Sigmoid colon (tissue), 7 donors: Measurements from ENCODE around the gene NNT. TPM values are rescaled to one million over a fixed set of nuclear protein-coding genes. Genes with fewer than 3 reads are reported as not detected.
"Not testable (repeated sequence)": the region's sequence is repeated elsewhere in the genome, so short reads cannot be mapped to it uniquely, and the experiment has no call there.

Experiments
- DNase-seq: peaks from one replicate; pipeline ENCODE4 v3.0.0-alpha.2; 2019
- H3K27ac ChIP-seq, 4 donors: fragments of 200-600 bp; sonication (generic); one replicate each; pipeline ENCODE4 v1.5.1; 2016 to 2019; ENCODE audit warnings: mild to moderate bottlenecking in 1 of 4
- H3K27me3 ChIP-seq, 3 donors: fragments of 200-600 bp; sonication (generic); one replicate each; pipeline ENCODE4 v1.5.1; 2019; ENCODE audit warnings: mild to moderate bottlenecking in 1 of 3
- H3K36me3 ChIP-seq, 4 donors: fragments of 200-600 bp; sonication (generic); one replicate each; pipeline ENCODE4 v1.5.1; 2016 to 2019
- H3K4me1 ChIP-seq, 4 donors: fragments of 200-600 bp; sonication (generic); one replicate each; pipeline ENCODE4 v1.5.1; 2017 to 2019
- H3K4me3 ChIP-seq, 4 donors: fragments of 200-600 bp; sonication (generic); one replicate each; pipeline ENCODE4 v1.5.1; 2017 to 2019; ENCODE audit warnings: mild to moderate bottlenecking in 2 of 4, moderate library complexity in 1 of 4
- H3K9me3 ChIP-seq, 4 donors: fragments of 200-600 bp in 3 of 4; sonication (generic) in 3 of 4; one replicate each; pipeline versions ENCODE4 v1.5.1 to v1.6.1; 2013 to 2019
- CTCF ChIP-seq, 4 experiments: fragments of 450-650 bp in 3 of 4; fragments of 200-600 bp in 1 of 4; IDR thresholded peaks; one replicate each; pipeline ENCODE4 v1.5.1; 2016 to 2019; ENCODE audit warnings: antibody characterized with exemption in 4 of 4, mild to moderate bottlenecking in 3 of 4, moderate library complexity in 2 of 4
- EP300 ChIP-seq, 4 donors: sonication (generic); formaldehyde crosslinking; IDR thresholded peaks; one replicate each; pipeline ENCODE4 v1.6.1; 2017; ENCODE audit warnings: antibody characterized with exemption in 4 of 4
- POLR2A ChIP-seq, 2 donors: fragments of 450-650 bp; IDR thresholded peaks; one replicate each; pipeline ENCODE4 v1.6.1; 2016; ENCODE audit warnings: antibody characterized with exemption in 2 of 2, mild to moderate bottlenecking in 2 of 2, moderate library complexity in 2 of 2
- POLR2AphosphoS5 ChIP-seq, 4 donors: sonication (generic); formaldehyde crosslinking; IDR thresholded peaks; one replicate each; pipeline ENCODE4 v1.6.1; 2017; ENCODE audit warnings: antibody characterized with exemption in 4 of 4
- WGBS, 2 donors: extraction: QIAGEN DNeasy Blood & Tissue Kit; methylation state at CpG; one replicate each; pipeline ENCODE4 v1.1.7; 2013; 5-methylcytosine and 5-hydroxymethylcytosine counted together
- intact Hi-C: fragments of 100-400 bp; cut with DNase I; formaldehyde crosslinking; loops from one replicate; pipeline ENCODE4 v1.15.1; 2023
- polyA plus RNA-seq, 3 donors: library from polyadenylated mRNA; stranded (reverse); fragments of 200-250 nt; gene quantifications; one replicate each; pipeline ENCODE4 v1.2.3, GENCODE V29; 2013
- total RNA-seq, 4 donors: library from RNA; depleted of rRNA; stranded (reverse); fragments of >200 nt; gene quantifications; one replicate each; pipeline ENCODE4 v1.1.0, GENCODE V29; 2016
- donor health status: healthy with polysubstance abuse.
- donor health status: Bipolar disorder and iron deficiency.
- donor health status: healthy.

The NNT gene
- total and polyA plus RNA-seq, 7 donors, result 15.7 to 80.3 (median 48.5) TPM

GRCh38 chr5:43687275-43687674, 84.3 kb downstream of the NNT start:
- 75 to 83% methylated on average over 3 of the region's 3 CpGs for WGBS, 2 donors
- TF ChIP-seq POLR2AphosphoS5 (IDR thresholded peaks at IDR 0.05) (no peak), POLR2A (IDR thresholded peaks at IDR 0.05) (no peak), CTCF (IDR thresholded peaks at IDR 0.05) (no peak), EP300 (IDR thresholded peaks at IDR 0.05) (no peak)
- Histone ChIP-seq H3K9me3 (no peaks in the 10 kb centered on the region), H3K36me3 (no peaks in the 10 kb centered on the region), H3K4me3 (no peak overlapping the region), H3K27ac (no peak overlapping the region), H3K4me1 (peaks cover 0 to 43% (median 24%) of the 10 kb centered on the region in 4 donors), H3K27me3 (no peaks in the 10 kb centered on the region)
- no peak for DNase-seq
- intact Hi-C loops, result no loop called here

DNA sequence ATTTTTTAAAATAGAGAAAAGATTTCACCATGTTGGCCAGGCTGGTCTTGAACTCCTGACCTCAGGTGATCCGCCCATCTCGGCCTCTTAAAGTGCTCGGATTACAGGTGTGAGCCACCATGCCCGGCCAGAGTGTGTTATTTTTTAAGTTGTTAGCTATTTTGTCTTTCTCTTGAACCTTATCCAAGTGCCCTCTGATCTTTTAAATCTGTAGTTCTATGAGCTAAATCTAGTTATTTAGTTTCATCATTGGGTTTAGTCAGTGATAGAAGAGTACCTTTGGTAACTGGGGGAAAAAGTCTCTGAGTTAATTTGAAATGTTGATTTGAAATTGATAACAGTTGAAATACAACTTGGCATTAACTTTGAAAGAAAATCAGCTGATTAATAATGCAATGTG, 88.3 kb downstream of the NNT start:
- H3K27ac ChIP-seq, result no peak overlapping the region
- WGBS, 2 donors, result 89 to 97% methylated on average over 4 of the region's 4 CpGs
- H3K4me3 ChIP-seq, result no peak overlapping the region
- no peaks in the 10 kb centered on the region for H3K36me3 ChIP-seq
- no peaks in the 10 kb centered on the region for H3K27me3 ChIP-seq
- no peaks in the 10 kb centered on the region for H3K9me3 ChIP-seq
- no peak for DNase-seq
- no peak for TF ChIP-seq POLR2AphosphoS5 (IDR thresholded peaks at IDR 0.05)
- TF ChIP-seq CTCF (IDR thresholded peaks at IDR 0.05), result no peak
- no peak for TF ChIP-seq EP300 (IDR thresholded peaks at IDR 0.05)
- no peak for TF ChIP-seq POLR2A (IDR thresholded peaks at IDR 0.05)
- peaks cover 0 to 24% (median 7%) of the 10 kb centered on the region in 4 donors for H3K4me1 ChIP-seq
- intact Hi-C loops, result no loop called here

- TF ChIP-seq POLR2AphosphoS5 (IDR thresholded peaks at IDR 0.05) (no peak), EP300 (IDR thresholded peaks at IDR 0.05) (no peak), CTCF (IDR thresholded peaks at IDR 0.05) (no peak), POLR2A (IDR thresholded peaks at IDR 0.05) (no peak)
- Histone ChIP-seq H3K4me1 (peaks cover 0 to 17% (median 4%) of the 10 kb centered on the region in 4 donors), H3K9me3 (no peaks in the 10 kb centered on the region), H3K36me3 (no peaks in the 10 kb centered on the region), H3K4me3 (no peak overlapping the region), H3K27ac (no peak overlapping the region), H3K27me3 (no peaks in the 10 kb centered on the region)
- DNase-seq, result no peak
- 96 to 100% methylated on average over 1 of the region's 1 CpG for WGBS, 2 donors
- intact Hi-C loops, result no loop called here
These were observed 88.9 kb downstream of the NNT start for GRCh38 chr5:43691893-43692292.

GRCh38 chr5:43693411-43693810, 90.4 kb downstream of the NNT start:
- intact Hi-C loops, result no loop called here
- Histone ChIP-seq H3K9me3 (no peaks in the 10 kb centered on the region), H3K27ac (no peak overlapping the region), H3K4me1 (peaks cover 0 to 12% (median 0%) of the 10 kb centered on the region in 4 donors), H3K36me3 (no peaks in the 10 kb centered on the region), H3K27me3 (no peaks in the 10 kb centered on the region), H3K4me3 (no peak overlapping the region)
- TF ChIP-seq POLR2AphosphoS5 (IDR thresholded peaks at IDR 0.05), result no peak
- no peak for TF ChIP-seq CTCF (IDR thresholded peaks at IDR 0.05)
- no peak for TF ChIP-seq EP300 (IDR thresholded peaks at IDR 0.05)
- no peak for TF ChIP-seq POLR2A (IDR thresholded peaks at IDR 0.05)
- DNase-seq, result no peak

DNA sequence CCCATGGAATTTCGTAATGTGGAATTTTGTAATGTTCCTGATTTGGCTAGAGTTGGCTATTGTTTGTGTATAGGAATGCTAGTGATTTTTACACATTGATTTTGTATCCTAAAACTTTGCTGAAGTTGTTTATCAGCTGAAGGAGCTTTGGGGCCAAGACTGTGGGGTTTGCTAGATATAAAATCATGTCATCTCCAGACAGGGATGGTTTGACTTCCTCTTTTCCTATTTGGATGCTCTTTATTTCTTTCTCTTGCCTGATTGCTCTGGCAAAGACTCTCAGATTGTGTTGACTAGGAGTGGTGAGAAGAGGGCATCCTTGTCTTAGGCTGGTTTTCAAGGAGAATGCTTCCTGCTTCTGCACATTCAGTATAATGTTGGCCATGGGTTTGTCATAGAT, 91.0 kb downstream of the NNT start:
- TF ChIP-seq POLR2AphosphoS5 (IDR thresholded peaks at IDR 0.05) (no peak), CTCF (IDR thresholded peaks at IDR 0.05) (no peak), POLR2A (IDR thresholded peaks at IDR 0.05) (no peak), EP300 (IDR thresholded peaks at IDR 0.05) (no peak)
- H3K27me3 ChIP-seq, result no peaks in the 10 kb centered on the region
- no peak overlapping the region for H3K27ac ChIP-seq
- intact Hi-C loops, result no loop called here
- peaks cover 0 to 12% (median 0%) of the 10 kb centered on the region in 4 donors for H3K4me1 ChIP-seq
- no peak for DNase-seq
- no peak overlapping the region for H3K4me3 ChIP-seq
- WGBS, 2 donors, result 97 to 98% methylated on average over 1 of the region's 1 CpG
- H3K9me3 ChIP-seq, result no peaks in the 10 kb centered on the region
- no peaks in the 10 kb centered on the region for H3K36me3 ChIP-seq

DNA sequence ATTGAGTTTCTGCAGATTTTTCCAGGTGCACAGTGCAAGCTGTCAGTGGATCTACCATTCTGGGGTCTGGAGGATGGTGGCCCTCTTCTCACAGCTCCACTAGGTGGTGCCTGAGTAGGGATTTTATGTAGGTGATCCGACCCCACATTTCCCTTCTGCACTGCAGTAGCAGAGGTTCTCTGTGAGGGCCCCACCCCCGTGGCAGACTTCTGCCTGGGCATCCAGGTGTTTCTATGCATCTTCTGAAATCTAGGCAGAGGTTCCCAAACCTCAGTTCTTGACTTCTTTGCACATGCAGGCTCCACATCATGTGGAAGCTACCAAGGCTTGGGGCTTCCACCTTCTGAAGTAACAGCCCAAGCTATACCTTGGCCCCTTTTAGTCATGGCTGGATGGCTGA, 93.5 kb downstream of the NNT start:
- DNase-seq, H3K4me3 ChIP-seq, H3K27me3 ChIP-seq, H3K27ac ChIP-seq, H3K36me3 ChIP-seq, intact Hi-C loops, H3K9me3 ChIP-seq: not testable (repeated sequence)
- WGBS, 2 donors, result 96 to 97% methylated on average over 2 of the region's 2 CpGs
- H3K4me1 ChIP-seq, result peaks cover 0 to 28% (median 12%) of the 10 kb centered on the region in 4 donors
